ENCODE measurements around the gene FILIP1L.

FILIP1L gene

DNA sequence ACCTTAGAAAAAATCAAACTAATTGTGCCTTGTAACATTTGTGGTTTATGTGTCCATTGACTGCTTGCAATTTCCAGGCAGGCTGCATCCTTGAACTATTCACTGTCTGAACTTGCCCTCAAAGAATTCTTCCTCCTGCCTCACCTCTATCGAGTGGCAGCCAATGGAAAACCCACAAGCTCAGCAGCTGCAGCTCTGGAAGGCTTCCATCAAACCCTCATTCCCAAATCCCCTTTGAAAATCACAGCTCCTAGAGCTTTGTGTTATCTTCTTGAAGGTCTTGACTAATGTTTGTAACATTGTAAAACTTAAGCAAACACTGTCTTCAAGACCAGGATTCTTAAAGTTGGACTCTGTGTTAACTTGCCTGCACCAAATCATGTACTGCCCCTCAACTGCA is 81.1 kb downstream of the FILIP1L start:
- no peak overlapping the region for H3K4me3 ChIP-seq (ENCODE audit: low read depth, low read length)
- TF ChIP-seq, protein P1, sequence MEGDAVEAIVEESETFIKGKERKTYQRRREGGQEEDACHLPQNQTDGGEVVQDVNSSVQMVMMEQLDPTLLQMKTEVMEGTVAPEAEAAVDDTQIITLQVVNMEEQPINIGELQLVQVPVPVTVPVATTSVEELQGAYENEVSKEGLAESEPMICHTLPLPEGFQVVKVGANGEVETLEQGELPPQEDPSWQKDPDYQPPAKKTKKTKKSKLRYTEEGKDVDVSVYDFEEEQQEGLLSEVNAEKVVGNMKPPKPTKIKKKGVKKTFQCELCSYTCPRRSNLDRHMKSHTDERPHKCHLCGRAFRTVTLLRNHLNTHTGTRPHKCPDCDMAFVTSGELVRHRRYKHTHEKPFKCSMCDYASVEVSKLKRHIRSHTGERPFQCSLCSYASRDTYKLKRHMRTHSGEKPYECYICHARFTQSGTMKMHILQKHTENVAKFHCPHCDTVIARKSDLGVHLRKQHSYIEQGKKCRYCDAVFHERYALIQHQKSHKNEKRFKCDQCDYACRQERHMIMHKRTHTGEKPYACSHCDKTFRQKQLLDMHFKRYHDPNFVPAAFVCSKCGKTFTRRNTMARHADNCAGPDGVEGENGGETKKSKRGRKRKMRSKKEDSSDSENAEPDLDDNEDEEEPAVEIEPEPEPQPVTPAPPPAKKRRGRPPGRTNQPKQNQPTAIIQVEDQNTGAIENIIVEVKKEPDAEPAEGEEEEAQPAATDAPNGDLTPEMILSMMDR (IDR thresholded peaks at IDR 0.05; ENCODE audit: low read depth, low read length), result no peak
- no peaks in the 10 kb centered on the region for H3K9me3 ChIP-seq
- H3K27me3 ChIP-seq, result no peaks in the 10 kb centered on the region
- H3K36me3 ChIP-seq, result no peaks in the 10 kb centered on the region; the same call in 1 of the 2 replicates
- no peak for DNase-seq
- peaks cover 11% of the 10 kb centered on the region for H3K4me1 ChIP-seq

GRCh38 chr3:100032243-100032642 is 82.1 kb downstream of the FILIP1L start:
- no peaks in the 10 kb centered on the region for H3K9me3 ChIP-seq
- H3K4me1 ChIP-seq, result peaks cover 11% of the 10 kb centered on the region
- no peak overlapping the region for H3K4me3 ChIP-seq (ENCODE audit: low read depth, low read length)
- no peak for DNase-seq
- TF ChIP-seq, protein P1 (IDR thresholded peaks at IDR 0.05; ENCODE audit: low read depth, low read length), result no peak
- no peaks in the 10 kb centered on the region; the same call in 1 of the 2 replicates for H3K36me3 ChIP-seq
- H3K27me3 ChIP-seq, result no peaks in the 10 kb centered on the region

DNA sequence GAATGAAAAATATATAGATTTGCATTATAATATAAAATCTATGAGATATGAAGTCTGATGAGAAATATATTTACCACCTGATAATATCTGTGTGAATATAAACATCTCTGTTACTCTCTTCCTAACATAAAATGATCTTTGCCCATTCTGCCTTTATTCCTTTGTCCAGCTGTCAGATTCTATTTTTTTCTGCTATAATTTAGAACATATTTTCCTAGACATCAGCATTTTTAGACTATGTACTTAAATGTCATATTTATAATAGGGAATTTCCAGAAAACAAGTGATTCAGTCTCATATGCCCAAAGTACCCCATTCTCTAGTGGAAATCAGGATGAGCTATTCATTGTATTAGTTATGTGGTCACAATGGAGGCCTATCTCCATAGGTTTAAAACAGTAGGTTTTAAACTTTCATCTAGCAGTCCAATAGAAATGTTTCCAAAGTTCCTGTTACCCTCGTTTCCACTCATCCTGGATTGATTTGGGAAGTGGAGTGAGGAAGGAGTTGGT is 83.3 kb downstream of the FILIP1L start:
- no peak for DNase-seq
- no peak overlapping the region for H3K4me3 ChIP-seq (ENCODE audit: low read depth, low read length)
- TF ChIP-seq, protein P1 (IDR thresholded peaks at IDR 0.05; ENCODE audit: low read depth, low read length), result no peak
- no peaks in the 10 kb centered on the region; the same call in 1 of the 2 replicates for H3K36me3 ChIP-seq
- H3K9me3 ChIP-seq, result no peaks in the 10 kb centered on the region
- peaks cover 11% of the 10 kb centered on the region for H3K4me1 ChIP-seq
- no peaks in the 10 kb centered on the region for H3K27me3 ChIP-seq

DNA sequence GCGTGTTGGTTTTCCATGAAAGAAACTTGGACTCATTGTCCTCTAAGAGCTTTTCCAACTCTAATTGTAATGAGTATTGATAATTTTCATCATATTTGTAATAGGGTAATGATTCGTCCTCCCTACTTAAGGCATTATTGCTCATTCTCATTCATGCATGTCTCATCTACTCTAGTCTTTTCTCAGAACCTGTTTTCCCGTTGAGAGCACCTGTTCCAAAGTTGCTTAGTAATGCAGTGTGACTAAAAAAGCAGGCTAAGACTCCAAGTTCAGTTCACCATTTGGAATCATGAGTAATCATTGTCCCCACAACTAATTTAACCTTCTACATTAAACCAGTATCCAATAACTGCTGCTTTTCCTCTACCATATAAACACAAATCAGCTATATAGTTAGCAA is 84.0 kb downstream of the FILIP1L start:
- Histone ChIP-seq H3K36me3 (no peaks in the 10 kb centered on the region; the same call in 1 of the 2 replicates), H3K4me1 (peaks cover 11% of the 10 kb centered on the region), H3K4me3 (ENCODE audit: low read depth, low read length) (no peak overlapping the region), H3K9me3 (no peaks in the 10 kb centered on the region), H3K27me3 (no peaks in the 10 kb centered on the region)
- no peak for DNase-seq
- TF ChIP-seq, protein P1 (IDR thresholded peaks at IDR 0.05; ENCODE audit: low read depth, low read length), result no peak

DNA sequence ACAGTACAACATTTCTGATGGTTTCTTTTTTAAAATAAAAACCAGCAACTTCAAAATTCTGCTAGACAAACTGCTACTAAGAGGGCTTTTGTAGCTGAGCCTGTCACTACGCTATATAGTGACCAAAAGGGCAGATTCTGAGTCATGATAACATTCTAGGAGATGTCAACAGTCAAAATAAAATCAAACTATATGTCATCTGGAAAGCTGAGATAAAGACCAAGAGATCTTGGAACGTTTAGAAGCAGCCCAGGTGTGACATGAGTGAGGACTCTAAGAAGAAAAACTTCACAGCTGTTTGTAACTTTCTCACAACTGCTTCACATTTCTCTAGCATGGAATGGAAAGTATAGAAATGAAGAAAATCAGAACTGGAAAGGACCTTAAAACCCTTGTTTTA is 84.6 kb downstream of the FILIP1L start:
- H3K4me1 ChIP-seq, result peaks cover 14% of the 10 kb centered on the region
- H3K9me3 ChIP-seq, result no peaks in the 10 kb centered on the region
- no peaks in the 10 kb centered on the region; the same call in 1 of the 2 replicates for H3K36me3 ChIP-seq
- no peaks in the 10 kb centered on the region for H3K27me3 ChIP-seq
- TF ChIP-seq, protein P1 (IDR thresholded peaks at IDR 0.05; ENCODE audit: low read depth, low read length), result no peak
- no peak for DNase-seq
- H3K4me3 ChIP-seq (ENCODE audit: low read depth, low read length), result no peak overlapping the region

GRCh38 chr3:100029052-100029451 is 85.2 kb downstream of the FILIP1L start:
- Histone ChIP-seq H3K4me1 (peaks cover 12% of the 10 kb centered on the region), H3K4me3 (ENCODE audit: low read depth, low read length) (no peak overlapping the region), H3K9me3 (no peaks in the 10 kb centered on the region), H3K27me3 (no peaks in the 10 kb centered on the region), H3K36me3 (no peaks in the 10 kb centered on the region; the same call in 1 of the 2 replicates)
- TF ChIP-seq, protein P1 (IDR thresholded peaks at IDR 0.05; ENCODE audit: low read depth, low read length), result no peak
- no peak for DNase-seq

All from BE2C (cell line).